CD4-positive, alpha-beta T cell treated with Interleukin-4 for 4 hours (primary cell): ENCODE results near the gene TMEM203.

Source experiments
- DNase-seq: peaks from one replicate; pipeline ENCODE4 v3.0.0-alpha.2; 2020

The TMEM203 gene

DNA sequence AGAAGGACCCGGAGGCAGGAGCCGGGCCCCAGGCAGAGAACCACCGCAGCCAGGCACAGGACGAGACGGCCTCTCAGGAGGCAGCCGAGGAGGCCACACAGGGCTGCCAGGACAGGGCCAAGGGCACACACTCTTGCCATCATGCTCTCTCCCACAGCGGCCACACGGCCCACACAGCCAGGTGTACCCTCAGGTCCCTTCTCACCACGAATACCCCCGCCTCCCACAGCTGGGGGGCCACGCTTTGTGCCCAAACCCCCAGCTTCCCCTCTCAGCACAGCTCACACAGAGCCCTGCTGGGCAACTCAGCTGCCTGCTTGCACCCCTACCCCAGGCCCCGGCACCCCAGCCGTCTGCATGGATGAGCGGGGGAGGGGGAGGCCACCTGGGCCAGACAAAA, 11.7 kb downstream of the TMEM203 start:
- no peak for DNase-seq

GRCh38 chr9:137192859-137193258, 12.6 kb downstream of the TMEM203 start:
- no peak for DNase-seq

GRCh38 chr9:137192448-137192780, 13.0 kb downstream of the TMEM203 start:
- no peak for DNase-seq

- no peak for DNase-seq
Observed at GRCh38 chr9:137191691-137192447, 13.6 kb downstream of the TMEM203 start.

DNA sequence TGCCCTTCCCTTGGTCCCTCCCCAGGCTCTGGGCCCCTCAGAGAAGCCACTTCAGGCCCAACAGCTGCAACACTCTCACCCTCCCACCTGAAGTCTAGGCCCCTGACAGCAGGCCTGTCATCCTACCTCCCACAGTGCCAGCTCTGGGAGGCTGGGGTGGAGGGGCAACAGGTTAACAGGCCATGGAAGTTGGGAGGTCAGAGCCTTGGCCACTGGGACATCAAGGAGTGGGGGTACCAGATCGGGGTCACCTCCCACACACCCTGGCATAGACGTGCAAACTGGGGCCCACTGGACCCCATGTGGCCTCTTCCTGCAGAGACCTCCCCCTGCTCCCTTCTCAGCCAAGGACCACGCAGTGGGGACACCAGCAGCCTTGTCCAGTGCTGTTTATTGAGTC, 14.2 kb downstream of the TMEM203 start:
- no peak for DNase-seq

DNA sequence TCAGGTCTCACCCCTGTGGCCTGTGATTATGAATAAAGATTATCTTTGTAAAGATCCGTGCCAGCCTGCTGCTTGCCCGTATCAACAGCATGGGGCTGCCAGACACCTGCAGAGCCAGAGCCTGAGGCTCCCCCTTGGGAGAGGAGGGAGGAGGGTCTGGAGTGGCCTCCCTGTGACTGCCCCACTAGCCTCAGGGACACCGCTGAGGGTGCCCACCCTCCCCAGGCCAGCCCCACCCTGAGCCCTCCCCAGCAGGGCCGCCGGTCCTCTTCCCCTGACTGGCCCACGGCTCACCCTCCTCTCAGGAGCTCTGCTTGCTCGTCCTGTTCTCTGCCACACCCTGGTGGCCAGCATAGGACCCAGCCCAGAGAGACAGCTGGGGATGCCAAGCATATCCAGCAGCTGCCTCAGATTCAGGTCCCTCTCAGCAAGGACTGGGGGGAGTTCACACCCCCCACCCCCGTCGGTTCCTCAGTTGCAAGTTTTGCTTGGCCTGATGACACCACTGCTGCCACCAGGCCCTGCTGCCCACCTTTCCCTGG, 15.1 kb downstream of the TMEM203 start:
- DNase-seq, result no peak

DNA sequence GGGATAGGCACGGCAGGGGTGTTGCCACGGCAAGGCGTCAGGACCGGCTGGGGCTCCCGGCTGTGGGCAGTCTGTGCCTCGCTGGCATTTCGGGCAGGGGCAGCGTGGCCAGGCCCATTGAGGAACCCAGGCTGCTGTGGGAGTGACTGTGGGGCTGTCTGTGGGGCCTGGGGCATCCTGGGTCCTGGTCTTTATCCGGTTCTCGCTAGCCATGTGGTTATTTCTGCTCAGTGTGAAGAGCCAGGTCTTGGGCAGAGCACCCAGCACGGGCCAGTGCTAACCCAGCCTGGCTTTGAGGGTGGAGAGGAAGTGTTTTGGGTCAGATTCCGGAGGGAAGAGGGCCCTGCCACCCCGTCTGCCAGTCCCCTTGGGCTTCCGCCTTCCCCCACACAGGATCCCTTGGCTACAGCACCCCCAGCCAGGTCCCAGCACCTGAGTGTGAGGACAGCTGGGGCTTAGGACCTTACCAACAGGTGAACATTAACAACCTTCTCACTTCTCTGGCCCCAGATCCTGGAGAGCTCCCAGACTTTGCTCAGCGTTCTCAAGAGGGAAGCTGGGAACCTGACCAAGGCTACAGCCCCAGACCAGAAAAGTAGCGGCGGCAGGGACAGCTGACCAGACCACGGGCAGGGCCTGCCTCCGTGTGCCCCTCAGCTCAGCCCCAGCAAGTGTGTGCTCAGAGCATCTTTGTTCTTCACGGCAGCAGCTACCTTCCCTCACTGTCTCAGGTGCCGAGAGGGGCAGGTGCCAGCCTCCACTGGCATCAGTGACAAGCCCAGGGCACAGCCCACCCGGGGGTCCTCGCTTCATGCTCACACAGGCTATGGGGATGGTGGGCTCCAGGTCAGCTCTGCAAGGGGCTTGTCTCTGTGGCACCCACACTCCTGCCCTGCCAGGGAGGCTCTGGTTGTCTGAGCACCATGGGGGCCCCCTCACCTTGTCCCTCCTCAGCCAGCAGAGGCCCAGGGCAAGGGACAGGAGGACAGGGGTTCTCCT, 15.9 kb downstream of the TMEM203 start:
- DNase-seq, result no peak

- peak; percentile 89 for DNase-seq
Observed at GRCh38 chr9:137188490-137189296, 16.8 kb downstream of the TMEM203 start, which contains the start of the genes ANAPC2 and SSNA1. ANAPC2 (minus strand) TSS chr9:137188560; CDS start chr9:137188532, 28 bp downstream. SSNA1 (plus strand) TSS chr9:137188676; CDS start chr9:137188727, 51 bp downstream.

GRCh38 chr9:137188086-137188489, 17.4 kb downstream of the TMEM203 start:
- no peak for DNase-seq

DNA sequence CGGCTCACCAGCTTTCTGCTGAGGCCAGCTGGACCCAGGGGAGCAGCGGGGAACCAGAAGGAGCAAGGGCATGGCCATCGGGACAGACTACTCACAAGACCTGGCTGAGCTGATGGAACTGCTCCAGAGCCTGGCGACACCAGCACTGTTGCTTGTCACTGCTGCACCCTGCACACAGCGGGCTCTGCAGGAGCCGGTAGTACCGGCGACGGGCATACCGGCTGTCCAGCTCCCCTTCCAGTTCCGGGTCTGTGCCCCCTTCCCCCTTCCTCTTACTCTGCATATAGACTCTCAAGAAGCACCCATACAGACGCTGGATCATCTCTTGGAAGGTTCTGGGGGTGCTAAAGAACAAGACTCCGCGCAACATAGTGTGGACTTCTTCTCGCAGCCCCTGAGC, 18.1 kb downstream of the TMEM203 start:
- DNase-seq, result no peak

- DNase-seq, result no peak
Observed at GRCh38 chr9:137186385-137186784, 19.1 kb downstream of the TMEM203 start.

DNA sequence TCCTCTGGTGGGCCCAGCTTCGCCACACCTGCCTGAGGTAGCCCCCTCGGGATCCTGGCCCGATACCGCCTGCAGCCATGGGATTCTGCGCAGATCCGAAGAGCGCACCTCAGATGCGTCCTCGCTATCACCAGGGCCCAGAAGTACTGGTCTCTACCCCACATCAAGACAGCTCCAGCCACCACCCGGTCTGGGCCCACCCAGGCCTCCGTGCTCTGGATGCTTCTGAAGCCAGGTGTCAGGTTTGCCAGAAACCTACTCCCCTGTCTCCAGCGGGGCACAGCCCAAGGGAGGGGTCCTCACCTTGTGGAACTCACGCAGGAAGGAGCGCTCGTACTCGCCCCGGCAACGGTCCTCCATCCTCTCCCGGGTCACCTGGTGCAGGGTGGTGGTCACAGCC, 19.5 kb downstream of the TMEM203 start:
- no peak for DNase-seq

- no peak for DNase-seq
Observed at GRCh38 chr9:137184881-137185660, 20.4 kb downstream of the TMEM203 start.

DNA sequence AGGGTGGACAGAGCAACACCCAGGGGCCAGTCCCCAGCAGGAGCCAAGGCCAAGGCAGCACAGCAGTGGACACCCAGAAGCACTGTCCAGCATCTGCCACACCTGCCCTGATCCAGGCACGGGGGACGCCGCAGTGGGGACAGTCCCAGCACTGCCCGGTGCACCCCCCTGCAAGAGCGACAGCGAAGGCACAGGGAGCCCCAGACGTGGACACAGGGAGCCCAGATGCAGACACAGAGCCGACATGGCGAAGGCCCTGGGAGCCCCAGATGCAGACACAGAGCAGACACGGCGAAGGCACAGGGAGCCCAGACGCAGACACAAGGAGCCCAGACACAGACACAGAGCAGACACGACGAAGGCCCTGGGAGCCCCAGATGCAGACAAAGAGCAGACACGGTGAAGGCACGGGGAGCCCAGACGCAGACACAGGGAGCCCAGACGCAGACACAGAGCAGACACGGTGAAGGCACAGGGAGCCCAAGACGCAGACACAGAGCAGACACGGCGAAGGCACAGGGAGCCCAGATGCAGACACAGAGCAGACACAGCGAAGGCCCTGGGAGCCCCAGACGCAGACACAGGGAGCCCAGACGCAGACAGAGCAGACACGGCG, 21.4 kb downstream of the TMEM203 start:
- no peak for DNase-seq

GRCh38 chr9:137182836-137183235, 22.6 kb downstream of the TMEM203 start:
- DNase-seq, result no peak

DNA sequence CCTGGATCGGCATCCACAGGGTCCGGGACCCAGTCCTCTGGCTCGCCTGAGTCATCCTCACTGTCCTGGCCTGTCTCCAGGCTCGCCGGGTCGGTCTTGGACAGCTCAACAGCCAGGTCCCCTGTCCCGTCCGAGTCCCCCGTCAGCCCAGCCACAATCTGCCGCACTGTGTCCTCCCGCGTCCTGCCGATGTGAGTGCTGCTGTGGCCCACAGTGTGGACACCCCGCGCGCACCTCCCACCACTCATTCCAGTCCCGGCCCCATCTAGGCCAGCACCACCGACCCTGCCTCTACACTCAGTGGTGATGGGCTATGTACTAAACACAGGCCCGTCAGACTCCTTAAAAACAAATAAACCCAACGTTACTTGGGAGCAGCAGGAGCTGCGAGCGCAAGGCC, 23.8 kb downstream of the TMEM203 start:
- DNase-seq, result no peak

DNA sequence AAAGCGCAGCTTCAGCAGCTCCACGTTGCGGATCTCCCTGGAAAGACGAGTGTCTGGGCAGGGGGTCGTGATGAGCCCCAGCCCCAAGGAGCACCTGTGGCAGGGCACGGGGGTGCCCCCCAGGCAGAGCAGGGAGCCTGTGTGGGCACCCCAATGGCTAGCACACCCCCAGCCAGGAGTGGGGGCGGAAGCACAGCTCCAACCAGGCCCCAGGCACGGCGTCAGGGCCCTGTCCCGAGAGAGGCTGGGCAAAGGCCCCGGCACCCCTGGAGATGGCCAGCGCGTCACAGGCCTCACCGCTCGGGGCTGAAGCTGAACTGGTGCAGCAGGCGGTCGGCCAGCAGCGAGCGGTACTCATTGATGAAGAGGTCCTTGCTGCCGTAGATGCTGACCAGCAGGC, 25.0 kb downstream of the TMEM203 start:
- DNase-seq, result no peak

DNA sequence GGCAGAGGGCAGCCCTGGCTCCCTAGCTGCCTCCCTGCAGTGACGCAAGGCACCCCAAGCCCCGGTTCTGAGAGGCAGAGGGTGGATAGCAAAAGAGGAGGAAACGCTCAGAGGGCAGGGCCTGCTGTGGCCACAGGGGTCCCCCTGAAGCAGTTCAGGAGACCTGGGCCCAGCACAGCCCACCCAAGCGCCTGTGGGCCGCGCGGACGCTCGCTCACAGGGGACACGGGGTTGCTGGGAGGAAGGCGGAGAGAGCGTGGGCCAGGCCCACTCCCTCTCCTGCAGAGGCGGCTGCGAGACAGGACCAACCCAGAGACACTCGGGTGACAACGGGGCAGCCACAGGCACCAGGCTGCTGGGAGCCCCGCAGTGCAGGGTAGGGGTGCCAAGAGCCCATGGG, 25.7 kb downstream of the TMEM203 start:
- DNase-seq, result no peak

DNA sequence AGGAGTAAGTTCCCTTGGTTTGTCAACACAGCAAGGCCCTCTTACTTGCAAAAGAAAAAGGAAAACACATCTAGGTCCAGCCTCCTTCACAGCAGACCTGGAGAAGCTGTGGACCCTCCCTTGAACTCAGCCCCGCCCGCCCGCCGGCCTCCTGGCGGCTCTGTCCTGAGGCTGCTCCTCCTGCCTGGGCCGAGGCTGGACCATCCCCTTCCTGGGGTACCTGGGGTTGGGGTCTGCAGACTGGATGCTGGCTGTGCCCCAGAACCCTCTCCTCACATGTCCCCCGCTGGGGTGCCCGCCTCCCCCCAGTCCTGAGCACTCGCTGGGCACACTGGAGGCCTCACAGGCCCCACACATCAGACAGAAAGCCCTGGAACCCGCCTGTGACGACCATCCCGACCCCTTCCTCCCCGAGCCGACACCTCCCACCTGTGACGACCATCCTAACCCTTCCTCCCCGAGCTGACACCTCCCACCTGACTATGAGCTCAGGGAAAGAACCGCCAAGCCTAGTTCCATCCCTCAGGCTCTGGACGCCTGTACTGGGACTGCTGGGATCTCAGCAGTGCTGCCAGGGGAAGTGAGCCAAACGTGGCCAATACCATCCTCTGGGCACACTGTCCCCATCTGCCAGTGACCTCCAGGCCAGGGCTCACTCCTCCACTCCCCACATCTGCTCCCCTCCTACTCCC, 26.4 kb downstream of the TMEM203 start:
- no peak for DNase-seq

DNA sequence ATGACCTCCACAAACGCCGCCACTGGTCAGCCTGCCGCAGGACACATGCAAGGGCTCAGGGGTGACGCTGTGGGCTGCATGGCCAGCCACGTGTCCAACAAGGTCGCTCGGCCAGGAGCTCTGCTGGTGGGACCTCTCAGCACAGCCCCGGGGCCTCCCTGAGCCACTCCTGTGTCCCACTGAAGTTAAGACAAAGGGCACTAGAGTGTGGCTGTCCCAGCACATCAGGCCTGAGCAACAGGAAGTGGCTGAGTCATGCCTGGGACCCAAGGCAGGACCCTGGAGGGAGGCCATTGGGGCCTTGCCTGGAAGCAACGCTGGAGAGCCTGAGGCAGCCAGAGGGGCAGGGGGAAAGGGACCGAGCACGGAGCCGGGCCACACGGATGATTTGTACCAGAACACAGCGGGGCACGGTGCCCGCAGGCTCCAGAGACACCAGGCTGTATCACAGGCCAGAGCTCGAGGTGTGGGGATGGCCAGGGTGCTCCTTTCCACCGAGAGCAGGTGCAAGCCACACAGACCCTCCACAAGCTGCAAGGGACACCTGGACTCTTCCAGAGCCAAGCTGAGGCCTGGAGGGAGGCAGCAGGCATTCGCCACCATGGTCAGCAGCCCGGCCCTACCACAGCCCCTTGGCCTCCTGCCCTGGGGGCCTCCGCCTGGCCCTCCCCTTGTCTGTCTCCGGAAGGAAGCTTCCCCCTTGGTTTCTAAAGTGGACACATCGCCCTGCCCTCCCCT, 27.1 kb downstream of the TMEM203 start:
- DNase-seq, result no peak
